Calu3 (cell line): ENCODE results near the gene RXRA. TPM values are rescaled to one million over a fixed set of nuclear protein-coding genes. Genes with fewer than 3 reads are reported as not detected.
A peak's percentile ranks its signal among the peaks of the same experiment; 100 is the strongest.

Experiments
- BruUV-seq: library from RNA; stranded (reverse); fragments of 400-500 nt; replicated peaks from 2 replicates; lab custom pipeline; 2021; lab: Mats Ljungman, UMichigan
- CTCF ChIA-PET: fragments of 300-600 bp; sonication (Branson Sonifier 250); formaldehyde crosslinking; loops from one replicate; lab custom pipeline; 2022; ENCODE audit warnings: antibody characterized with exemption; lab: Charles Lee
- DNase-seq: peaks from one replicate; pipeline ENCODE4 v3.0.0; 2022
- H3K27ac Mint-ChIP-seq: one replicate; pipeline ENCODE4 v1.8.0; 2022; ENCODE audit warnings: mixed read lengths; ENCODE audit not compliant: unreplicated experiment
- H3K27me3 Mint-ChIP-seq: one replicate; pipeline ENCODE4 v1.8.0; 2022; ENCODE audit warnings: mixed read lengths; ENCODE audit not compliant: unreplicated experiment
- H3K36me3 Mint-ChIP-seq: one replicate; pipeline ENCODE4 v1.8.0; 2022; ENCODE audit warnings: mild to moderate bottlenecking, moderate library complexity, mixed read lengths; ENCODE audit not compliant: insufficient read depth, unreplicated experiment
- H3K4me1 Mint-ChIP-seq: one replicate; pipeline ENCODE4 v1.8.0; 2022; ENCODE audit warnings: mild to moderate bottlenecking, low read depth, mixed read lengths; ENCODE audit not compliant: unreplicated experiment
- H3K4me3 Mint-ChIP-seq: one replicate; pipeline ENCODE4 v1.8.0; 2022; ENCODE audit warnings: mild to moderate bottlenecking, low read depth, moderate library complexity, mixed read lengths; ENCODE audit not compliant: unreplicated experiment
- H3K9me3 Mint-ChIP-seq: one replicate; pipeline ENCODE4 v1.8.0; 2022; ENCODE audit warnings: low read depth, mixed read lengths; ENCODE audit not compliant: unreplicated experiment
- intact Hi-C: fragments of 100-400 bp; cut with micrococcal nuclease; formaldehyde crosslinking; loops from one replicate; pipeline ENCODE4 v1.10.0; 2022; ENCODE audit not compliant: unreplicated experiment
- total RNA-seq: library from RNA; stranded (reverse); gene quantifications from 2 replicates; pipeline ENCODE4 v1.2.3, GENCODE V29; 2022
- TF ChIP-seq, protein P1 (sequence below): fragments of 200-600 bp; IDR thresholded peaks from one replicate; pipeline ENCODE4 v1.8.0; 2022; ENCODE audit warnings: antibody characterized with exemption; ENCODE audit not compliant: unreplicated experiment

The RXRA gene
- total RNA-seq, 1 experiment from 2014 or later: 15.0 TPM

DNA sequence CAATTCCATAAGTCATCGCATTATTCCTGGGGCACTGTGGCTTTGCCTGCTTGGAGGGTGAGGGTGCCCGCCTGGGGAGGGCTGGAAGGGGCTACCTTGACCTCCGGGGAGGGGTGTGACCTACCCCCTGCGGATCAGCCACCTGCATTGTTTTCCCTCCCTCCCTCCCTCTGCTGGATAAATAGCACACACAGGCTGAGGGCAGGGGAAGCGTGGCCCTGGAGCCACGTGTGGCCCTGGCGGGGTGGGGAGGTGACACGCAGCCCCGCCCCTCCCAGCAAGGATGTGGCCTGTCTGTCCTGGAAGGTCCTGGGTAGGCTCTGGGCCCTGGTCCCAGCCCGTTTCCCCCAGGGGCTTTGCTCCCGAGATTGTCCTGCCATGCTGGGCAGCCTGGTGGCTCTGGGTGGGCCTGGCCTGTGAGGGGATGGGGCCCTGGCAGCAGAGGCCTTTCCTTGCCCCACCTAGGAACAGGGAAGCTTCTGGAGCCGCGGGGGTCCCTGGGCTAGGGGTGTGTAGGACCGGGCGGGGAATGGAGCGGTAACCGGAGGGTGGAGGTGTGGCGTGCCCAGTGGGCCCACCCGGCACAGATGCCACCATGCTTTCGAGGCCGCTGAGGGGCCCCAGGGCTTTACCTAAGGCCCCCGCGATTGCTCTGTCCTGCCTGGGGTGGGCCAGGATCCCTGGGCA lies 33.4 kb downstream of the RXRA start:
- Mint-ChIP-seq H3K4me3 (no peak overlapping the region), H3K27me3 (no peaks in the 10 kb centered on the region), H3K36me3 (no peaks in the 10 kb centered on the region), H3K4me1 (no peaks in the 10 kb centered on the region), H3K27ac (no peak overlapping the region), H3K9me3 (no peaks in the 10 kb centered on the region)
- TF ChIP-seq, protein P1, sequence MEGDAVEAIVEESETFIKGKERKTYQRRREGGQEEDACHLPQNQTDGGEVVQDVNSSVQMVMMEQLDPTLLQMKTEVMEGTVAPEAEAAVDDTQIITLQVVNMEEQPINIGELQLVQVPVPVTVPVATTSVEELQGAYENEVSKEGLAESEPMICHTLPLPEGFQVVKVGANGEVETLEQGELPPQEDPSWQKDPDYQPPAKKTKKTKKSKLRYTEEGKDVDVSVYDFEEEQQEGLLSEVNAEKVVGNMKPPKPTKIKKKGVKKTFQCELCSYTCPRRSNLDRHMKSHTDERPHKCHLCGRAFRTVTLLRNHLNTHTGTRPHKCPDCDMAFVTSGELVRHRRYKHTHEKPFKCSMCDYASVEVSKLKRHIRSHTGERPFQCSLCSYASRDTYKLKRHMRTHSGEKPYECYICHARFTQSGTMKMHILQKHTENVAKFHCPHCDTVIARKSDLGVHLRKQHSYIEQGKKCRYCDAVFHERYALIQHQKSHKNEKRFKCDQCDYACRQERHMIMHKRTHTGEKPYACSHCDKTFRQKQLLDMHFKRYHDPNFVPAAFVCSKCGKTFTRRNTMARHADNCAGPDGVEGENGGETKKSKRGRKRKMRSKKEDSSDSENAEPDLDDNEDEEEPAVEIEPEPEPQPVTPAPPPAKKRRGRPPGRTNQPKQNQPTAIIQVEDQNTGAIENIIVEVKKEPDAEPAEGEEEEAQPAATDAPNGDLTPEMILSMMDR: no peak
- intact Hi-C loops: no loop called here
- CTCF ChIA-PET: no interaction called here
- DNase-seq: no peak
- no TSS peak for BruUV-seq

DNA sequence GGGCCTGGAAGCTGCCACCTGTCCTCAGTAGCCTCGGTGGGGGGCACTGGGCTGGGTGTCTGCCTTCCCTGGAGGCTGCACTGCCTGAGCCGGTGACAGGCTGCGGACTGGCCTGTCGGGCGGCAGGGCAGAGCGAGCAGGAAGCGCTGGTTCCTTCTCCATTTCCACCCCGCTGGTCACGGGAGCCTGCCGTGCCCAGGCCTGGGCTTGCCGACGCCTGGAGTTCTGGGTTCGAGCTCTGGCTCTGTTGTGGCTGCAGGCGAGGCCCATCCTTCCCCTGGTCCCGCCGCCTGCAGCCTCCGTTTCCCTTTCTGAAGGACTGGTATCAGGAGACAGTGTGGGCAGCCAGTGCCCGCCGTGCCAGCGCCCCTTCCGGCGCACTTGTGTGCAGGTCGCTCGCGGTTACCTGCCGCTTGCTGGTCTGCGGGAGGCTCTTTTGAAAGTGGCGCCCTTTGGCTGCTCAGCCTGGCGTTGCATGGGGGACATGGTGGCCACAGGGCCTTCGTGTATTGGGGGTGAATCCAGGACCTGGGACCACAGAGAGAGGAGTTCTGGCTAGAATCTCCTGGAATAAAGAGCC lies 34.0 kb downstream of the RXRA start:
- Mint-ChIP-seq H3K36me3 (no peaks in the 10 kb centered on the region), H3K4me1 (no peaks in the 10 kb centered on the region), H3K27ac (no peak overlapping the region), H3K4me3 (no peak overlapping the region), H3K27me3 (no peaks in the 10 kb centered on the region), H3K9me3 (no peaks in the 10 kb centered on the region)
- no TSS peak for BruUV-seq
- DNase-seq: no peak
- intact Hi-C loops: no loop called here
- TF ChIP-seq, protein P1: no peak
- CTCF ChIA-PET: no interaction called here

DNA sequence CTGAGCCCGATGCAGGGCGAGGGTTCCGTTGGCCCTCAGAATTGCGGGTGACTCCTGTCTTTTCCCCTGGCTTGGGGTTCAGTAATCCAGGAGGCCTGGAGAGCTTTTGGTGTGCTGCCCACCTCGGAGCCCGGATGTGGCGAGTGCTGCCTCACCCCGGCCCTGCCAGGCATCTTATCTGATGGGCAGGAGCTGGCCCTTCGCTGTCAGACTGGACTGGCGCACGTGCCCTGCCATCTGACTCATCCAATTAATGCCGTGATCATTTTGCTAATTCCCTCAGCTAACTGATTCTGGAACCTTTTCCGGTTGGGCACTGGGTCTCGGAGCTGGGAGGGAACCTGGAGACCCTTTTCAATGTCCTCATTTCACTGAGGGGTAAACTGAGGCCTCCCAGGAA lies 34.6 kb downstream of the RXRA start:
- no peaks in the 10 kb centered on the region for H3K36me3 Mint-ChIP-seq
- intact Hi-C loops: no loop called here
- H3K4me1 Mint-ChIP-seq: no peaks in the 10 kb centered on the region
- H3K9me3 Mint-ChIP-seq: no peaks in the 10 kb centered on the region
- DNase-seq: peak; percentile 43
- no peak overlapping the region for H3K27ac Mint-ChIP-seq
- CTCF ChIA-PET: no interaction called here
- BruUV-seq: no TSS peak
- H3K4me3 Mint-ChIP-seq: no peak overlapping the region
- TF ChIP-seq, protein P1: no peak
- no peaks in the 10 kb centered on the region for H3K27me3 Mint-ChIP-seq

DNA sequence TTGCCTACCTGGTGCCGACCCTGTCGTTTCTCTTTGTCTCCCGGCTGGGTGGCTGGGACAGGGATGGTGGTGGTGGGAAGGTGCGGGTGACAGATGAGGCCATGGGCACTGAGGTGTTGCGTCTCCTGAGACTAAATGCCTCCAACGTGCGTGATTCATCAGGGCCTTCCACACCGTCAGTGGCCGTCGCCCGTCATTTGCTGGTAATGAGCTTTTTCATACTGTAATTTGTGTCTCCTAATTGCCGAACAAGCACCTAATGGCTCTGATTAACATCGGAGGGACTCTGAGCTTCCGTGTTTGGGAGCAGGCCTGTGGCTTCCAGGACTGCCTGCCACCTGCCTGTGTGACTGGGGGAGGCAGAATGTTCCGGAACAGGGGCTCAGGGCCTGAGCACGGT lies 35.2 kb downstream of the RXRA start:
- Mint-ChIP-seq H3K4me3 (no peak overlapping the region), H3K4me1 (no peaks in the 10 kb centered on the region), H3K27me3 (no peaks in the 10 kb centered on the region), H3K9me3 (no peaks in the 10 kb centered on the region), H3K36me3 (no peaks in the 10 kb centered on the region), H3K27ac (no peak overlapping the region)
- CTCF ChIA-PET: no interaction called here
- intact Hi-C loops: no loop called here
- no peak for DNase-seq
- no TSS peak for BruUV-seq
- TF ChIP-seq, protein P1: no peak
